GM12878 (cell line): ENCODE data around the gene MGAT1. TPM values are rescaled to one million over a fixed set of nuclear protein-coding genes. Genes with fewer than 3 reads are reported as not detected.
A peak's percentile ranks its signal among the peaks of the same experiment; 100 is the strongest.

Source experiments
- CREM ChIP-seq: IDR thresholded peaks from 2 replicates; pipeline ENCODE4 v1.6.1; 2014; ENCODE audit warnings: antibody characterized with exemption, low read depth
- ETV6 ChIP-seq, 2 experiments: fragments of 450-650 bp in 1 of 2; IDR thresholded peaks in 1 of 2; conservative IDR thresholded peaks in 1 of 2; 2 replicates each; pipeline ENCODE4 v1.6.1; 2014; ENCODE audit warnings: antibody characterized with exemption in 1 of 2, borderline replicate concordance in 1 of 2, low read depth in 1 of 2, mild to moderate bottlenecking in 1 of 2, moderate library complexity in 1 of 2
- KAT2A ChIP-seq: conservative IDR thresholded peaks from 2 replicates; pipeline ENCODE4 v1.6.1; 2011; ENCODE audit warnings: low read depth, low read length; ENCODE audit not compliant: control insufficient read depth
- NFYA ChIP-seq: IDR thresholded peaks from 2 replicates; pipeline ENCODE4 v1.6.1; 2011; ENCODE audit warnings: low read depth, mild to moderate bottlenecking, low read length, improper control_type of control experiment, borderline replicate concordance
- NR2F1 ChIP-seq: fragments of 450-650 bp; conservative IDR thresholded peaks from 2 replicates; pipeline ENCODE4 v1.6.1; 2017; ENCODE audit warnings: mild to moderate bottlenecking
- POLR2AphosphoS2 ChIP-seq: IDR thresholded peaks from 2 replicates; pipeline ENCODE4 v1.6.1; 2011; ENCODE audit warnings: low read depth, mild to moderate bottlenecking, low read length, improper control_type of control experiment, moderate library complexity
- POLR2AphosphoS5 ChIP-seq: IDR thresholded peaks from 2 replicates; pipeline ENCODE4 v1.6.1; 2011; ENCODE audit warnings: mild to moderate bottlenecking, low read length, inconsistent platforms
- SMARCA5 ChIP-seq: fragments of 450-650 bp; IDR thresholded peaks from 2 replicates; pipeline ENCODE4 v1.6.1; 2017; ENCODE audit warnings: mild to moderate bottlenecking
- ZNF274 ChIP-seq: IDR thresholded peaks from one replicate; pipeline ENCODE4 v1.8.0; 2011; ENCODE audit not compliant: insufficient read length, insufficient read depth
- polyA plus RNA-seq, 11 experiments: library from polyadenylated mRNA; depleted of rRNA in 4 of 11; unstranded in 6 of 11; stranded (reverse) in 5 of 11; fragments of >200 nt; fragmentation: Nextera tagmentation in 4 of 11; fragmentation: Illumina TruSeq in 1 of 11; extraction: Ambion mirVana in 4 of 11; extraction: Trizol in 1 of 11; gene quantifications; 1 replicate in 1 of 11; 2 replicates in 10 of 11; pipeline versions ENCODE4 v1.2.1 to v1.2.3, GENCODE V29; 2011 to 2016; ENCODE audit warnings: inconsistent platforms in 2 of 11, missing spikeins in 2 of 11, low read depth in 1 of 11
- total RNA-seq, 4 experiments: library from RNA; depleted of rRNA in 3 of 4; stranded (reverse); fragments of >200 nt in 3 of 4; fragmentation: Illumina TruSeq in 1 of 4; extraction: Trizol in 1 of 4; gene quantifications; 2 replicates each; pipeline versions ENCODE4 v1.2.1 to v1.2.3, GENCODE V29; 2013 to 2021
- TF ChIP-seq, protein P1 (sequence below): fragments of 450-650 bp; IDR thresholded peaks from 2 replicates; pipeline ENCODE4 v1.6.1; 2016; ENCODE audit warnings: mild to moderate bottlenecking, moderate library complexity, borderline replicate concordance
- TF ChIP-seq, protein P2 (sequence below): fragments of 450-650 bp; IDR thresholded peaks from 2 replicates; pipeline ENCODE4 v1.6.1; 2016; ENCODE audit warnings: mild to moderate bottlenecking
- TF ChIP-seq, protein P3 (sequence below): IDR thresholded peaks from 2 replicates; pipeline ENCODE4 v1.6.1; 2011; ENCODE audit warnings: borderline replicate concordance, low read depth, mild to moderate bottlenecking, moderate library complexity, mixed read lengths, low read length; ENCODE audit not compliant: insufficient read depth; ENCODE audit errors: extremely low read length
- TF ChIP-seq, protein P4 (sequence below): IDR thresholded peaks from 2 replicates; pipeline ENCODE4 v1.6.1; 2012; ENCODE audit warnings: mild to moderate bottlenecking, low read depth, low read length
- TF ChIP-seq, protein P5 (sequence below): IDR thresholded peaks from 2 replicates; pipeline ENCODE4 v1.6.1; 2011; ENCODE audit warnings: low read depth, low read length, improper control_type of control experiment, borderline replicate concordance
- TF ChIP-seq, protein P6 (sequence below): IDR thresholded peaks from 2 replicates; pipeline ENCODE4 v1.6.1; 2012; ENCODE audit warnings: low read depth, low read length, improper control_type of control experiment

The MGAT1 gene
- total and polyA plus RNA-seq, 10 of the 15 experiments (the other 5 are each of a cell fraction or from before 2014, with no cell fraction given), result 3.1 to 88.4 (median 62.7) TPM

DNA sequence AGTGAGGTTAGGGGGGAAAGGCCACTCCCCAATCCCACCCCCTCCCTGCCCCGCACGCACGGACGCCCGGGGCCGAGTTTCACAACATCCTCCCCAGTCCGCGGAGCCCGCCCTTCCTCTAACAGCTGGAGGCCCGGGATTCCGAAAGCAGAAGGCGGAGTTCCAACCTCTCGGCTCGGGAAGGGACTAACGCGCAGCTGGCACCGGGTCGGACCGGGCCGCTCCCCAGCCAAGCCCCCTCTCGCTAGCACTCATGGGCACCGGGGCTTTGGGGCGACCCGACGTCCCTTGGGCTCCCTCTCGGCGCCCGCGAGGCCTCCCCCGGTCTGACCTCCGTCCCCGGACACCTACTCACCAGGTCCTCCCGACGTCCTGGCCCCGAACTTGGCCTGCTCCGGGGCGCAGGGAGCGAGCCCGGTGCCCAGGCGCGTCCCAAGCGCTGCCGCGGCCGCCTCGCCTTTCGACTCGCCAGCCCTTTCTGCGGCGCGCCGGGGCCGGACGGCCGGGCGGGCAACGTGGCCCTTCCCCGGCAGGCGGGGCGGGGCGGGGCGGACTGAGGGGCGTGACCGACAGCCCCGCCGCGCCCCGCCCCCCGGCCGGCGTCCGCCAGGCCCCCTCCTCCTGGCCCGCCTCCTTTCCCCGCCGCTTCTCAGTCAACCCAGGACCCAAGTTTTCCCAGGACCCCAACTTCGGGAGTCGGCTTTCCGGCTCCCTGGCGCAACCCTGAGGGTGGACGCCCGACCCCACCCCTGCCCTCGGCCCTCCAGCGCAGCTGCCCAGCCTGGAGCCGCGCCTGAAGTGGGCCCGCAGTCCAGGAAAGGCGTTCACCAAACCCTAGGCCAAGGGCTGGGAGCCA, at the start of gene MGAT1 (continued):
- TF ChIP-seq, protein P1, sequence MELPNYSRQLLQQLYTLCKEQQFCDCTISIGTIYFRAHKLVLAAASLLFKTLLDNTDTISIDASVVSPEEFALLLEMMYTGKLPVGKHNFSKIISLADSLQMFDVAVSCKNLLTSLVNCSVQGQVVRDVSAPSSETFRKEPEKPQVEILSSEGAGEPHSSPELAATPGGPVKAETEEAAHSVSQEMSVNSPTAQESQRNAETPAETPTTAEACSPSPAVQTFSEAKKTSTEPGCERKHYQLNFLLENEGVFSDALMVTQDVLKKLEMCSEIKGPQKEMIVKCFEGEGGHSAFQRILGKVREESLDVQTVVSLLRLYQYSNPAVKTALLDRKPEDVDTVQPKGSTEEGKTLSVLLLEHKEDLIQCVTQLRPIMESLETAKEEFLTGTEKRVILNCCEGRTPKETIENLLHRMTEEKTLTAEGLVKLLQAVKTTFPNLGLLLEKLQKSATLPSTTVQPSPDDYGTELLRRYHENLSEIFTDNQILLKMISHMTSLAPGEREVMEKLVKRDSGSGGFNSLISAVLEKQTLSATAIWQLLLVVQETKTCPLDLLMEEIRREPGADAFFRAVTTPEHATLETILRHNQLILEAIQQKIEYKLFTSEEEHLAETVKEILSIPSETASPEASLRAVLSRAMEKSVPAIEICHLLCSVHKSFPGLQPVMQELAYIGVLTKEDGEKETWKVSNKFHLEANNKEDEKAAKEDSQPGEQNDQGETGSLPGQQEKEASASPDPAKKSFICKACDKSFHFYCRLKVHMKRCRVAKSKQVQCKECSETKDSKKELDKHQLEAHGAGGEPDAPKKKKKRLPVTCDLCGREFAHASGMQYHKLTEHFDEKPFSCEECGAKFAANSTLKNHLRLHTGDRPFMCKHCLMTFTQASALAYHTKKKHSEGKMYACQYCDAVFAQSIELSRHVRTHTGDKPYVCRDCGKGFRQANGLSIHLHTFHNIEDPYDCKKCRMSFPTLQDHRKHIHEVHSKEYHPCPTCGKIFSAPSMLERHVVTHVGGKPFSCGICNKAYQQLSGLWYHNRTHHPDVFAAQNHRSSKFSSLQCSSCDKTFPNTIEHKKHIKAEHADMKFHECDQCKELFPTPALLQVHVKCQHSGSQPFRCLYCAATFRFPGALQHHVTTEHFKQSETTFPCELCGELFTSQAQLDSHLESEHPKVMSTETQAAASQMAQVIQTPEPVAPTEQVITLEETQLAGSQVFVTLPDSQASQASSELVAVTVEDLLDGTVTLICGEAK, result no peak
- TF ChIP-seq CREM (no peak), SMARCA5 (peak; percentile 53; the same call in 1 of the 2 replicates), NR2F1 (peak; percentile 60; the same call in 1 of the 2 replicates), POLR2AphosphoS5 (peak; percentile 59; the same call in 1 of the 2 replicates), ETV6 (conservative IDR thresholded peaks at IDR 0.05 in 1 of 2, IDR thresholded peaks at IDR 0.05 in 1 of 2; ENCODE audit: borderline replicate concordance in 1 of 2, low read depth in 1 of 2) (no peak), KAT2A (no peak), NFYA (no peak), ZNF274 (no peak), POLR2AphosphoS2 (peak; percentile 73)
- TF ChIP-seq, protein P2, sequence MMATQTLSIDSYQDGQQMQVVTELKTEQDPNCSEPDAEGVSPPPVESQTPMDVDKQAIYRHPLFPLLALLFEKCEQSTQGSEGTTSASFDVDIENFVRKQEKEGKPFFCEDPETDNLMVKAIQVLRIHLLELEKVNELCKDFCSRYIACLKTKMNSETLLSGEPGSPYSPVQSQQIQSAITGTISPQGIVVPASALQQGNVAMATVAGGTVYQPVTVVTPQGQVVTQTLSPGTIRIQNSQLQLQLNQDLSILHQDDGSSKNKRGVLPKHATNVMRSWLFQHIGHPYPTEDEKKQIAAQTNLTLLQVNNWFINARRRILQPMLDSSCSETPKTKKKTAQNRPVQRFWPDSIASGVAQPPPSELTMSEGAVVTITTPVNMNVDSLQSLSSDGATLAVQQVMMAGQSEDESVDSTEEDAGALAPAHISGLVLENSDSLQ, result no peak
- TF ChIP-seq, protein P3, sequence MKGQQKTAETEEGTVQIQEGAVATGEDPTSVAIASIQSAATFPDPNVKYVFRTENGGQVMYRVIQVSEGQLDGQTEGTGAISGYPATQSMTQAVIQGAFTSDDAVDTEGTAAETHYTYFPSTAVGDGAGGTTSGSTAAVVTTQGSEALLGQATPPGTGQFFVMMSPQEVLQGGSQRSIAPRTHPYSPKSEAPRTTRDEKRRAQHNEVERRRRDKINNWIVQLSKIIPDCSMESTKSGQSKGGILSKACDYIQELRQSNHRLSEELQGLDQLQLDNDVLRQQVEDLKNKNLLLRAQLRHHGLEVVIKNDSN, result peak; percentile 3
- TF ChIP-seq, protein P4, sequence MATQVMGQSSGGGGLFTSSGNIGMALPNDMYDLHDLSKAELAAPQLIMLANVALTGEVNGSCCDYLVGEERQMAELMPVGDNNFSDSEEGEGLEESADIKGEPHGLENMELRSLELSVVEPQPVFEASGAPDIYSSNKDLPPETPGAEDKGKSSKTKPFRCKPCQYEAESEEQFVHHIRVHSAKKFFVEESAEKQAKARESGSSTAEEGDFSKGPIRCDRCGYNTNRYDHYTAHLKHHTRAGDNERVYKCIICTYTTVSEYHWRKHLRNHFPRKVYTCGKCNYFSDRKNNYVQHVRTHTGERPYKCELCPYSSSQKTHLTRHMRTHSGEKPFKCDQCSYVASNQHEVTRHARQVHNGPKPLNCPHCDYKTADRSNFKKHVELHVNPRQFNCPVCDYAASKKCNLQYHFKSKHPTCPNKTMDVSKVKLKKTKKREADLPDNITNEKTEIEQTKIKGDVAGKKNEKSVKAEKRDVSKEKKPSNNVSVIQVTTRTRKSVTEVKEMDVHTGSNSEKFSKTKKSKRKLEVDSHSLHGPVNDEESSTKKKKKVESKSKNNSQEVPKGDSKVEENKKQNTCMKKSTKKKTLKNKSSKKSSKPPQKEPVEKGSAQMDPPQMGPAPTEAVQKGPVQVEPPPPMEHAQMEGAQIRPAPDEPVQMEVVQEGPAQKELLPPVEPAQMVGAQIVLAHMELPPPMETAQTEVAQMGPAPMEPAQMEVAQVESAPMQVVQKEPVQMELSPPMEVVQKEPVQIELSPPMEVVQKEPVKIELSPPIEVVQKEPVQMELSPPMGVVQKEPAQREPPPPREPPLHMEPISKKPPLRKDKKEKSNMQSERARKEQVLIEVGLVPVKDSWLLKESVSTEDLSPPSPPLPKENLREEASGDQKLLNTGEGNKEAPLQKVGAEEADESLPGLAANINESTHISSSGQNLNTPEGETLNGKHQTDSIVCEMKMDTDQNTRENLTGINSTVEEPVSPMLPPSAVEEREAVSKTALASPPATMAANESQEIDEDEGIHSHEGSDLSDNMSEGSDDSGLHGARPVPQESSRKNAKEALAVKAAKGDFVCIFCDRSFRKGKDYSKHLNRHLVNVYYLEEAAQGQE, result 0 out of 2 replicates have a peak, but pooled peaks have one; percentile 9
- TF ChIP-seq, protein P5, sequence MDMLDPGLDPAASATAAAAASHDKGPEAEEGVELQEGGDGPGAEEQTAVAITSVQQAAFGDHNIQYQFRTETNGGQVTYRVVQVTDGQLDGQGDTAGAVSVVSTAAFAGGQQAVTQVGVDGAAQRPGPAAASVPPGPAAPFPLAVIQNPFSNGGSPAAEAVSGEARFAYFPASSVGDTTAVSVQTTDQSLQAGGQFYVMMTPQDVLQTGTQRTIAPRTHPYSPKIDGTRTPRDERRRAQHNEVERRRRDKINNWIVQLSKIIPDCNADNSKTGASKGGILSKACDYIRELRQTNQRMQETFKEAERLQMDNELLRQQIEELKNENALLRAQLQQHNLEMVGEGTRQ, result no peak
- TF ChIP-seq, protein P6, sequence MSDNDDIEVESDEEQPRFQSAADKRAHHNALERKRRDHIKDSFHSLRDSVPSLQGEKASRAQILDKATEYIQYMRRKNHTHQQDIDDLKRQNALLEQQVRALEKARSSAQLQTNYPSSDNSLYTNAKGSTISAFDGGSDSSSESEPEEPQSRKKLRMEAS, result peak; percentile 70; the same call in 1 of the 2 replicates
